Ascending aorta (tissue), 2 donors: ENCODE measurements around the gene SORCS3. TPM values are rescaled to one million over a fixed set of nuclear protein-coding genes. Genes with fewer than 3 reads are reported as not detected.

ENCODE experiments used
- DNase-seq, 2 donors: peaks; one replicate each; pipeline ENCODE4 v3.0.0-alpha.2; 2019; ENCODE audit warnings: low spot score in 2 of 2
- H3K27ac ChIP-seq, 2 donors: fragments of 200-600 bp; sonication (generic); one replicate each; pipeline ENCODE4 v1.5.1; 2016 to 2017; ENCODE audit warnings: mild to moderate bottlenecking in 1 of 2
- H3K27me3 ChIP-seq: fragments of 200-600 bp; sonication (generic); one replicate; pipeline ENCODE4 v1.5.1; 2017
- H3K36me3 ChIP-seq, 2 donors: fragments of 200-600 bp; sonication (generic); one replicate each; pipeline ENCODE4 v1.5.1; 2016
- H3K4me1 ChIP-seq, 2 donors: fragments of 200-600 bp; sonication (generic); one replicate each; pipeline ENCODE4 v1.5.1; 2016 to 2017; ENCODE audit warnings: mild to moderate bottlenecking in 1 of 2
- H3K4me3 ChIP-seq, 2 donors: fragments of 200-600 bp; sonication (generic); one replicate each; pipeline ENCODE4 v1.5.1; 2016 to 2017; ENCODE audit warnings: mild to moderate bottlenecking in 1 of 2
- H3K9me3 ChIP-seq, 2 donors: fragments of 200-600 bp; sonication (generic); one replicate each; pipeline ENCODE4 v1.5.1; 2016
- intact Hi-C: fragments of 100-400 bp; cut with DNase I; formaldehyde crosslinking; loops from one replicate; pipeline ENCODE4 v1.15.1; 2023
- total RNA-seq: library from RNA; depleted of rRNA; stranded (reverse); fragments of >200 nt; gene quantifications from one replicate; pipeline ENCODE4 v1.1.0, GENCODE V29; 2016
- TF ChIP-seq, protein P1 (sequence below), 3 experiments: fragments of 200-600 bp in 2 of 3; fragments of 450-650 bp in 1 of 3; sonication (generic) in 2 of 3; IDR thresholded peaks; one replicate each; pipeline ENCODE4 v1.5.1; 2016 to 2019; ENCODE audit warnings: antibody characterized with exemption in 3 of 3, mild to moderate bottlenecking in 1 of 3, moderate library complexity in 1 of 3

SORCS3 gene
- total RNA-seq, 1 donor from 2014 or later, result not detected

GRCh38 chr10:105121743-105122142 is 480.7 kb downstream of the SORCS3 start:
- no peaks in the 10 kb centered on the region for H3K4me1 ChIP-seq
- H3K36me3 ChIP-seq, result no peaks in the 10 kb centered on the region
- no peak overlapping the region for H3K27ac ChIP-seq
- intact Hi-C loops, result no loop called here
- no peaks in the 10 kb centered on the region for H3K9me3 ChIP-seq
- H3K27me3 ChIP-seq, result no peaks in the 10 kb centered on the region
- DNase-seq, result no peak
- TF ChIP-seq, protein P1, sequence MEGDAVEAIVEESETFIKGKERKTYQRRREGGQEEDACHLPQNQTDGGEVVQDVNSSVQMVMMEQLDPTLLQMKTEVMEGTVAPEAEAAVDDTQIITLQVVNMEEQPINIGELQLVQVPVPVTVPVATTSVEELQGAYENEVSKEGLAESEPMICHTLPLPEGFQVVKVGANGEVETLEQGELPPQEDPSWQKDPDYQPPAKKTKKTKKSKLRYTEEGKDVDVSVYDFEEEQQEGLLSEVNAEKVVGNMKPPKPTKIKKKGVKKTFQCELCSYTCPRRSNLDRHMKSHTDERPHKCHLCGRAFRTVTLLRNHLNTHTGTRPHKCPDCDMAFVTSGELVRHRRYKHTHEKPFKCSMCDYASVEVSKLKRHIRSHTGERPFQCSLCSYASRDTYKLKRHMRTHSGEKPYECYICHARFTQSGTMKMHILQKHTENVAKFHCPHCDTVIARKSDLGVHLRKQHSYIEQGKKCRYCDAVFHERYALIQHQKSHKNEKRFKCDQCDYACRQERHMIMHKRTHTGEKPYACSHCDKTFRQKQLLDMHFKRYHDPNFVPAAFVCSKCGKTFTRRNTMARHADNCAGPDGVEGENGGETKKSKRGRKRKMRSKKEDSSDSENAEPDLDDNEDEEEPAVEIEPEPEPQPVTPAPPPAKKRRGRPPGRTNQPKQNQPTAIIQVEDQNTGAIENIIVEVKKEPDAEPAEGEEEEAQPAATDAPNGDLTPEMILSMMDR (IDR thresholded peaks at IDR 0.05), result no peak
- H3K4me3 ChIP-seq, result no peak overlapping the region

DNA sequence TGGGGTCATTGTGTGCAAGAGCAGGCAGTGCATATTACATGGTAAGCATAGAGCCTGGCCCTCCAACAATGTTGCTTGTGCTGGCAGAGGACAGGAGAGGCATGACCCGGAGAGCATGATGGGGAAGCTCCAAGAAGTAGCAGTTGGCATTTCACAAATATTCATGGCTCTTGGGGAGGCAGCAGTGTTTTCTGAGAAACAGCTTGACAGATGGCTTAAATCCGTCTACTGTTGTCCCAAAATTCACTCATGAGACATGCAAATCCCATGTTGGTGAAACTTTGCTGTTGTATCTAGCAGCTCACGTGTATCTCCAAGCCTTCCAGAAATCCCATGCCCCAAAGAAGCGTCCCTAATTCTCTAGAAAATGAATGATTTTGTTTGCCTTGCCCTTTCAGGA is 487.0 kb downstream of the SORCS3 start:
- Histone ChIP-seq H3K27ac (no peak overlapping the region), H3K36me3 (no peaks in the 10 kb centered on the region), H3K9me3 (no peaks in the 10 kb centered on the region), H3K4me1 (no peaks in the 10 kb centered on the region), H3K4me3 (no peak overlapping the region), H3K27me3 (no peaks in the 10 kb centered on the region)
- DNase-seq, result no peak
- intact Hi-C loops, result no loop called here
- TF ChIP-seq, protein P1 (IDR thresholded peaks at IDR 0.05), result no peak

- Histone ChIP-seq H3K9me3 (no peaks in the 10 kb centered on the region), H3K4me3 (no peak overlapping the region), H3K27me3 (no peaks in the 10 kb centered on the region), H3K27ac (no peak overlapping the region), H3K4me1 (no peaks in the 10 kb centered on the region), H3K36me3 (no peaks in the 10 kb centered on the region)
- TF ChIP-seq, protein P1 (IDR thresholded peaks at IDR 0.05), result no peak
- no peak for DNase-seq
- intact Hi-C loops, result no loop called here
Observed at GRCh38 chr10:105138358-105138757, 497.3 kb downstream of the SORCS3 start.

DNA sequence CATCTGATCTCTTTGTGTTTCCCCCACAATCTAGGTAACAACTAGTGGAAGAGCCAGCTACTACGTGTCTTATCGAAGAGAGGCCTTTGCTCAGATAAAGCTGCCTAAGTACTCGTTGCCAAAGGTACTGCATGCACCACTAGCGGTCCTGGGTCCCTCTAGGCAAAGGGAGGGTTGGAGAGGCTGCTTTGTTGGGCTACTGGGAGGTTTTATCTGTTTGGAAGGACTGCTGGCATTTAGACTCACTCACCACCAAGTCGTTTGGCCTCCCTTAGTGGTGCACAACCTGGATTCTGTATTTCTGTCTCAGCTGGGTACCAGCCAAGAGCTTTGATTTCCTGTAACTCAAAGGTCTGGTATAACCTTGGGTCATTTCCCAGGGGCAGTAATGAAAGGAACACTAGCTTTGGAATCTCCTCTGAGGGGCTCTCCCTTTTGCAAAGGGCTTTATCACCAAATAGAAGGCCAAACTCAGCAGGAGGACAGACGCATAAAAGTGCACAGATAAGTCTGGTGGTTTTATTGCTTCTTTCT is 498.3 kb downstream of the SORCS3 start:
- H3K27me3 ChIP-seq, result no peaks in the 10 kb centered on the region
- H3K27ac ChIP-seq, result no peak overlapping the region
- H3K9me3 ChIP-seq, result no peaks in the 10 kb centered on the region
- H3K4me1 ChIP-seq, result no peaks in the 10 kb centered on the region
- no peak for DNase-seq
- H3K4me3 ChIP-seq, result no peak overlapping the region
- no peaks in the 10 kb centered on the region for H3K36me3 ChIP-seq
- intact Hi-C loops, result no loop called here
- TF ChIP-seq, protein P1 (IDR thresholded peaks at IDR 0.05), result no peak

DNA sequence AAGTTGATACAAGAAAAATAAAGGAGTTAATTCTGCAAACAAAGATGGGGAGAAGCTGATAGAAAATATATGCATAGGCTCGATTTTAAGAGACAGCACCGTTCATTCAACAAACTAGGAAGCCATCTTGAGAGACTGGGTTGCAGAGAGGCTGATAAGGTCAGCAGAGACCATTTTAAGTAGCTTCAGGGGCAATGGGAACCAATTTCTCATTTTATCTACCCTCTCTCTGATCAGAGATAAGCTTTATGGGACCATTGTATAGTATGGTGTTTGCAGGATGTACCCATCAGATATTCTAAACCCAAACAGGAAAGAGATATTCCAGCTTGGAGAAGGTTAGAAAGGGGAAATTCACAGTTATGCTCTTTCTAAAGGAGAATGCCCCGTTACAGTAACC is 499.5 kb downstream of the SORCS3 start:
- Histone ChIP-seq H3K4me3 (no peak overlapping the region), H3K4me1 (no peaks in the 10 kb centered on the region), H3K9me3 (no peaks in the 10 kb centered on the region), H3K36me3 (no peaks in the 10 kb centered on the region), H3K27me3 (no peaks in the 10 kb centered on the region), H3K27ac (no peak overlapping the region)
- TF ChIP-seq, protein P1 (IDR thresholded peaks at IDR 0.05), result no peak
- no peak for DNase-seq
- intact Hi-C loops, result no loop called here

- no peak overlapping the region for H3K27ac ChIP-seq
- DNase-seq, result no peak
- TF ChIP-seq, protein P1 (IDR thresholded peaks at IDR 0.05), result no peak
- no peaks in the 10 kb centered on the region for H3K9me3 ChIP-seq
- H3K27me3 ChIP-seq, result no peaks in the 10 kb centered on the region
- intact Hi-C loops, result no loop called here
- H3K4me3 ChIP-seq, result no peak overlapping the region
- no peaks in the 10 kb centered on the region for H3K4me1 ChIP-seq
- no peaks in the 10 kb centered on the region for H3K36me3 ChIP-seq
Observed at GRCh38 chr10:105145711-105146110, 504.6 kb downstream of the SORCS3 start.
